Liver (tissue), 9 donors: ENCODE measurements around the gene CCDC192. TPM values are rescaled to one million over a fixed set of nuclear protein-coding genes. Genes with fewer than 3 reads are reported as not detected.

Experiments
- DNase-seq: peaks from one replicate; pipeline ENCODE4 v3.0.0-alpha.2; 2017; ENCODE audit warnings: low spot score
- H3K27ac ChIP-seq, 2 donors: one replicate each; pipeline ENCODE4 v1.7.0; 2013; ENCODE audit warnings: inconsistent platforms in 2 of 2, low read length in 2 of 2, control low read depth in 1 of 2, low read depth in 1 of 2, mild to moderate bottlenecking in 1 of 2
- H3K27me3 ChIP-seq, 4 donors: one replicate each; pipeline versions ENCODE4 v1.6.1 to v1.7.0; 2013; ENCODE audit warnings: low read length in 3 of 4, inconsistent platforms in 1 of 4, mild to moderate bottlenecking in 1 of 4, moderate library complexity in 1 of 4; ENCODE audit not compliant: control insufficient read depth in 4 of 4, insufficient read depth in 4 of 4
- H3K36me3 ChIP-seq, 4 donors: one replicate each; pipeline versions ENCODE4 v1.6.1 to v1.7.0; 2013; ENCODE audit warnings: low read length in 3 of 4, mild to moderate bottlenecking in 3 of 4, low read depth in 1 of 4, moderate library complexity in 1 of 4; ENCODE audit not compliant: control insufficient read depth in 4 of 4, insufficient read depth in 3 of 4
- H3K4me1 ChIP-seq, 4 donors: one replicate each; pipeline versions ENCODE4 v1.6.1 to v1.7.0; 2013; ENCODE audit warnings: low read length in 3 of 4, mild to moderate bottlenecking in 3 of 4, moderate library complexity in 1 of 4; ENCODE audit not compliant: control insufficient read depth in 4 of 4, insufficient read depth in 4 of 4
- H3K4me3 ChIP-seq, 3 donors: one replicate each; pipeline versions ENCODE4 v1.6.1 to v1.7.0; 2013; ENCODE audit warnings: low read length in 3 of 3, control low read depth in 1 of 3, low read depth in 1 of 3, mild to moderate bottlenecking in 1 of 3
- H3K9ac ChIP-seq, 2 donors: one replicate each; pipeline ENCODE4 v1.7.0; 2013; ENCODE audit warnings: low read length in 2 of 2, mild to moderate bottlenecking in 2 of 2, moderate library complexity in 2 of 2, control low read depth in 1 of 2, low read depth in 1 of 2
- H3K9me3 ChIP-seq, 4 donors: one replicate each; pipeline versions ENCODE4 v1.6.1 to v1.7.0; 2013; ENCODE audit warnings: low read length in 3 of 4; ENCODE audit not compliant: control insufficient read depth in 4 of 4
- ATF3 ChIP-seq: IDR thresholded peaks from 2 replicates; pipeline ENCODE4 v1.6.1; 2016; ENCODE audit warnings: antibody characterized with exemption
- CTCF ChIP-seq: fragments of 150-350 bp; IDR thresholded peaks from 2 replicates; pipeline ENCODE4 v1.5.1; 2017; ENCODE audit warnings: improper control_type of control experiment, low read depth, low read length; ENCODE audit not compliant: missing input control
- EGR1 ChIP-seq, 2 donors: IDR thresholded peaks; 2 replicates each; pipeline ENCODE4 v1.6.1; 2016 to 2018; ENCODE audit warnings: antibody characterized with exemption in 2 of 2, low read depth in 2 of 2
- FOXA1 ChIP-seq: IDR thresholded peaks from 2 replicates; pipeline ENCODE4 v1.6.1; 2016; ENCODE audit warnings: antibody characterized with exemption
- FOXA2 ChIP-seq: IDR thresholded peaks from 2 replicates; pipeline ENCODE4 v1.6.1; 2016; ENCODE audit warnings: antibody characterized with exemption
- GABPA ChIP-seq, 2 donors: IDR thresholded peaks in 1 of 2; conservative IDR thresholded peaks in 1 of 2; 2 replicates each; pipeline ENCODE4 v1.6.1; 2016; ENCODE audit warnings: antibody characterized with exemption in 2 of 2, mild to moderate bottlenecking in 1 of 2, moderate library complexity in 1 of 2
- HNF4A ChIP-seq, 2 donors: conservative IDR thresholded peaks; 2 replicates each; pipeline ENCODE4 v1.6.1; 2016; ENCODE audit warnings: antibody characterized with exemption in 2 of 2, mild to moderate bottlenecking in 2 of 2
- HNF4G ChIP-seq: IDR thresholded peaks from 2 replicates; pipeline ENCODE4 v1.6.1; 2016; ENCODE audit warnings: antibody characterized with exemption
- JUND ChIP-seq, 2 donors: IDR thresholded peaks; 2 replicates each; pipeline ENCODE4 v1.6.1; 2016; ENCODE audit warnings: antibody characterized with exemption in 2 of 2
- MAX ChIP-seq: IDR thresholded peaks from 2 replicates; pipeline ENCODE4 v1.6.1; 2016; ENCODE audit warnings: antibody characterized with exemption
- NR2F2 ChIP-seq: IDR thresholded peaks from 2 replicates; pipeline ENCODE4 v1.6.1; 2016; ENCODE audit warnings: antibody characterized with exemption
- REST ChIP-seq: IDR thresholded peaks from 2 replicates; pipeline ENCODE4 v1.6.1; 2016; ENCODE audit warnings: antibody characterized with exemption, mild to moderate bottlenecking
- RXRA ChIP-seq, 2 donors: IDR thresholded peaks; 2 replicates each; pipeline ENCODE4 v1.6.1; 2017 to 2018; ENCODE audit warnings: antibody characterized with exemption in 2 of 2, mild to moderate bottlenecking in 1 of 2
- SP1 ChIP-seq: IDR thresholded peaks from 2 replicates; pipeline ENCODE4 v1.6.1; 2018; ENCODE audit warnings: antibody characterized with exemption, mild to moderate bottlenecking
- TAF1 ChIP-seq: conservative IDR thresholded peaks from 2 replicates; pipeline ENCODE4 v1.6.1; 2016; ENCODE audit warnings: antibody characterized with exemption, mild to moderate bottlenecking
- YY1 ChIP-seq: IDR thresholded peaks from 2 replicates; pipeline ENCODE4 v1.6.1; 2016; ENCODE audit warnings: antibody characterized with exemption, mild to moderate bottlenecking
- ZBTB33 ChIP-seq: IDR thresholded peaks from 2 replicates; pipeline ENCODE4 v1.6.1; 2016; ENCODE audit warnings: antibody characterized with exemption
- WGBS: extraction: QIAGEN DNeasy Blood & Tissue Kit; methylation state at CpG from one replicate; pipeline ENCODE4 v1.1.7; 2013; 5-methylcytosine and 5-hydroxymethylcytosine counted together
- polyA plus RNA-seq, 2 donors: library from polyadenylated mRNA; stranded (reverse) in 1 of 2; unstranded in 1 of 2; fragments of 200-250 nt in 1 of 2; fragments of >200 nt in 1 of 2; fragmentation: Nextera tagmentation in 1 of 2; extraction: Ambion mirVana in 1 of 2; gene quantifications; one replicate each; pipeline versions ENCODE4 v1.2.1 to v1.2.3, GENCODE V29; 2013 to 2015
- total RNA-seq, 2 donors: library from RNA; depleted of rRNA; stranded (reverse); fragments of >200 nt; gene quantifications; one replicate each; pipeline ENCODE4 v1.2.3, GENCODE V29; 2014
- donor health status: healthy.
- donor health status: healthy.
- donor health status: healthy.
- donor health status: healthy.
- donor health status: healthy.

Gene CCDC192
- total and polyA plus RNA-seq, 4 donors: not detected

GRCh38 chr5:127963233-127963632 lies 260.0 kb downstream of the CCDC192 start (continued):
- TF ChIP-seq FOXA1: no peak
- no peak for TF ChIP-seq ZBTB33
- TF ChIP-seq RXRA (IDR thresholded peaks at IDR 0.05): no peak
- TF ChIP-seq HNF4A (conservative IDR thresholded peaks at IDR 0.05): no peak
- no peak for TF ChIP-seq SP1
- TF ChIP-seq TAF1: no peak

- Histone ChIP-seq H3K36me3 (no peaks in the 10 kb centered on the region), H3K4me1 (no peaks in the 10 kb centered on the region), H3K9ac (no peak overlapping the region), H3K4me3 (no peak overlapping the region), H3K27me3 (no peaks in the 10 kb centered on the region), H3K9me3 (peaks cover 0 to 2% (median 0%) of the 10 kb centered on the region in 4 donors), H3K27ac (no peak overlapping the region)
- TF ChIP-seq EGR1 (IDR thresholded peaks at IDR 0.05; ENCODE audit: low read depth in 2 of 2): no peak
- no peak for TF ChIP-seq YY1
- no peak for TF ChIP-seq TAF1
- TF ChIP-seq HNF4A (conservative IDR thresholded peaks at IDR 0.05): no peak
- no peak for TF ChIP-seq GABPA (IDR thresholded peaks at IDR 0.05 in 1 of 2, conservative IDR thresholded peaks at IDR 0.05 in 1 of 2)
- no peak for TF ChIP-seq JUND (IDR thresholded peaks at IDR 0.05)
- TF ChIP-seq FOXA2: no peak
- no peak for TF ChIP-seq HNF4G
- TF ChIP-seq ATF3: no peak
- TF ChIP-seq REST: no peak
- no peak for TF ChIP-seq ZBTB33
- no peak for TF ChIP-seq CTCF
- TF ChIP-seq FOXA1: no peak
- no peak for TF ChIP-seq MAX
- TF ChIP-seq NR2F2: no peak
- TF ChIP-seq SP1: no peak
- 94% methylated on average over 3 of the region's 3 CpGs for WGBS
- no peak for DNase-seq
Measured at GRCh38 chr5:127963931-127964330, 260.7 kb downstream of the CCDC192 start.
